Ascending aorta (tissue), 2 donors: ENCODE data around the gene METRN. TPM values are rescaled to one million over a fixed set of nuclear protein-coding genes. Genes with fewer than 3 reads are reported as not detected.

Experiments used
- DNase-seq, 2 donors: peaks; one replicate each; pipeline ENCODE4 v3.0.0-alpha.2; 2019; ENCODE audit warnings: low spot score in 2 of 2
- H3K27ac ChIP-seq, 2 donors: fragments of 200-600 bp; sonication (generic); one replicate each; pipeline ENCODE4 v1.5.1; 2016 to 2017; ENCODE audit warnings: mild to moderate bottlenecking in 1 of 2
- H3K27me3 ChIP-seq: fragments of 200-600 bp; sonication (generic); one replicate; pipeline ENCODE4 v1.5.1; 2017
- H3K36me3 ChIP-seq, 2 donors: fragments of 200-600 bp; sonication (generic); one replicate each; pipeline ENCODE4 v1.5.1; 2016
- H3K4me1 ChIP-seq, 2 donors: fragments of 200-600 bp; sonication (generic); one replicate each; pipeline ENCODE4 v1.5.1; 2016 to 2017; ENCODE audit warnings: mild to moderate bottlenecking in 1 of 2
- H3K4me3 ChIP-seq, 2 donors: fragments of 200-600 bp; sonication (generic); one replicate each; pipeline ENCODE4 v1.5.1; 2016 to 2017; ENCODE audit warnings: mild to moderate bottlenecking in 1 of 2
- H3K9me3 ChIP-seq, 2 donors: fragments of 200-600 bp; sonication (generic); one replicate each; pipeline ENCODE4 v1.5.1; 2016
- CTCF ChIP-seq, 3 experiments: fragments of 200-600 bp in 2 of 3; fragments of 450-650 bp in 1 of 3; sonication (generic) in 2 of 3; IDR thresholded peaks; one replicate each; pipeline ENCODE4 v1.5.1; 2016 to 2019; ENCODE audit warnings: antibody characterized with exemption in 3 of 3, mild to moderate bottlenecking in 1 of 3, moderate library complexity in 1 of 3
- intact Hi-C: fragments of 100-400 bp; cut with DNase I; formaldehyde crosslinking; loops from one replicate; pipeline ENCODE4 v1.15.1; 2023
- total RNA-seq: library from RNA; depleted of rRNA; stranded (reverse); fragments of >200 nt; gene quantifications from one replicate; pipeline ENCODE4 v1.1.0, GENCODE V29; 2016

Gene METRN
- total RNA-seq, 1 donor from 2014 or later, result 118 TPM

DNA sequence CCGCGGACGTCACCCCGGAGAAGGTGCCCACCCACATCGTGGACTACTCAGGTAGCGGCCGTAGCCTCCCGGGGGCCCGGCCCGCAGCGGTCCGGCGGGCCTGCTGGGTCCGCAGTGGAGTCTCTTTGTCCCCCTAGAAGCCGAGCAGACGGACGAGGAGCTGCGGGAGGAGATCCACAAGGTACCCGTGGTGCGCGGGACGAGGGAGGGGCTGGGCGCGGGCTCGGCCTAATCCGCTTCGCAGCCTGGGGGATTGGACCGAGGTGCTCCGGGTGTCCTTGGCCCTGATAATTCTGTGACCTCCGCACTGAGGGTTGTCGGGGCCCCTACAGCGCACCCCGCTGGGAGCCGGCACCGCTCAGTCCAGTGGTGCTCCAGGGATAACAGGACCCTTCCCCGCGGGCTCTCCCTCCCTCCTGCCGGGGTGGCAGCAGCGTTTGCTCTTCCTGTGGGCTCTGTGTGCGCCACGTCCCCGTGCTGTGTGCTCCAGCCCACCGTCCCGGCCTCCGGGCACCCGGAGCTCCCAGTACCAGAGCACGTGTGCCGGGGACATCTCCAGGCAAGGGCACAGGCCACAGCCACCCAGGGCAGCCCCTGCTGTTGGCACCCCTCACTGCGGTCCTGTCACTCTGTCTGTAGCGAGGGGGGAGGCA, 46.3 kb upstream of the METRN start:
- intact Hi-C loops, result loop anchor here (10.0 kb wide), 1 partner anchor 274 kb away; the partner anchor contains the start of gene NME4
- no peaks in the 10 kb centered on the region for H3K9me3 ChIP-seq
- H3K4me1 ChIP-seq, result peaks cover 0 to 14% of the 10 kb centered on the region in 2 donors
- no peaks in the 10 kb centered on the region for H3K27me3 ChIP-seq
- H3K27ac ChIP-seq, result peak overlapping the region; percentile 85 to 88
- no peak for TF ChIP-seq CTCF (IDR thresholded peaks at IDR 0.05)
- peak overlapping the region; percentile 86 to 98 for H3K4me3 ChIP-seq
- H3K36me3 ChIP-seq, result peaks cover 43% of the 10 kb centered on the region in 2 donors
- DNase-seq, result no peak

- DNase-seq, result no peak
- Histone ChIP-seq H3K9me3 (no peaks in the 10 kb centered on the region), H3K36me3 (peaks cover 45% of the 10 kb centered on the region in 2 donors), H3K4me3 (peak overlapping the region in 1 of 2 donors; percentile 98), H3K4me1 (peaks cover 0 to 14% of the 10 kb centered on the region in 2 donors), H3K27ac (no peak overlapping the region), H3K27me3 (no peaks in the 10 kb centered on the region)
- TF ChIP-seq CTCF (IDR thresholded peaks at IDR 0.05), result no peak
- intact Hi-C loops, result loop anchor here (10.0 kb wide), 1 partner anchor 275 kb away; the partner anchor contains the start of gene NME4
Measured at GRCh38 chr16:669666-670065, 45.3 kb upstream of the METRN start.

DNA sequence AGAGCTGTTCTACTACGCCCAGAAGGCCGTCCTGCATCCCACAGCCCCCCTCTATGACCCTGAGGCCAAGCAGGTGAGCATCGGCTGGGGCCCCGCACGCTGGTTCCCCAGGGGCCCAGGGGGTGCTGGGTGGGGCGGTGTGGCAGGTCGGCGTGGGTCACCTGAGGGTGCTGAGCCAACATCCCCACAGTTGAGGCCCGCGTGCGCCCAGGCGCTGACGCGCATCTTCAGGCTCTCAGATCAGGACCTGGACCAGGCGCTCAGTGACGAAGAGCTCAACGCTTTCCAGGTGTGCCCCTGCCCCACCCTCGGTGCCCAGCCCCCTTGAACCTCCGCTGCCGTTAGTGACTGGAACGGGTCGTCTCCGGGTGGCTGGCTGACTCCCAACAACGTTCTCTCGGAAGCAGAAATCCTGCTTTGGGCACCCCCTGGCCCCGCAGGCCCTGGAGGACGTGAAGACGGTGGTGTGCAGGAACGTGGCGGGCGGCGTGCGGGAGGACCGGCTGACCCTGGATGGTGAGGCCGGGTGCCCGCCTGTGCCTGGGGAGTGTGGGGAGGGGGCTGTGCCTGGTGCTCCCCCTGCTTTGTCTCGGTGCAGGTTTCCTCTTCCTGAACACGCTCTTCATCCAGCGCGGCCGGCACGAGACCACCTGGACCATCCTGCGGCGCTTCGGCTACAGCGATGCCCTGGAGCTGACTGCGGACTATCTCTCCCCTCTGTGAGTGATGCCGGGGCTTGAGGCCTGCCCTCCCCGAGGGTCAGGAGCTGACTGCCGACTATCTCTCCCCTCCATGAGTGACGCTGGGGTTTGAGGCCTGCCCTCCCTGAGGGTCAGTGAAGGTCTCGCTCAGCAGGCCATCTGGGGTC, 44.2 kb upstream of the METRN start:
- H3K36me3 ChIP-seq, result peaks cover 45% of the 10 kb centered on the region in 2 donors
- intact Hi-C loops, result no loop called here
- H3K27me3 ChIP-seq, result no peaks in the 10 kb centered on the region
- H3K4me3 ChIP-seq, result no peak overlapping the region
- no peak for DNase-seq
- H3K9me3 ChIP-seq, result no peaks in the 10 kb centered on the region
- TF ChIP-seq CTCF (IDR thresholded peaks at IDR 0.05), result no peak
- peaks cover 0 to 17% of the 10 kb centered on the region in 2 donors for H3K4me1 ChIP-seq
- no peak overlapping the region for H3K27ac ChIP-seq

GRCh38 chr16:671353-672131, 43.4 kb upstream of the METRN start:
- DNase-seq, result no peak
- Histone ChIP-seq H3K9me3 (no peaks in the 10 kb centered on the region), H3K4me3 (no peak overlapping the region), H3K27me3 (no peaks in the 10 kb centered on the region), H3K27ac (no peak overlapping the region), H3K4me1 (peaks cover 0 to 20% of the 10 kb centered on the region in 2 donors), H3K36me3 (peaks cover 45% of the 10 kb centered on the region in 2 donors)
- no peak for TF ChIP-seq CTCF (IDR thresholded peaks at IDR 0.05)
- intact Hi-C loops, result no loop called here

GRCh38 chr16:672371-672770, 42.5 kb upstream of the METRN start:
- Histone ChIP-seq H3K27ac (no peak overlapping the region), H3K9me3 (no peaks in the 10 kb centered on the region), H3K4me3 (no peak overlapping the region), H3K27me3 (no peaks in the 10 kb centered on the region), H3K36me3 (peaks cover 45% of the 10 kb centered on the region in 2 donors), H3K4me1 (peaks cover 0 to 17% of the 10 kb centered on the region in 2 donors)
- no peak for TF ChIP-seq CTCF (IDR thresholded peaks at IDR 0.05)
- DNase-seq, result no peak
- intact Hi-C loops, result no loop called here
